Astrocyte (in vitro differentiated cells and primary cell): Measurements from ENCODE around the gene TSEN15. TPM values are rescaled to one million over a fixed set of nuclear protein-coding genes. Genes with fewer than 3 reads are reported as not detected.

ENCODE experiments used
- DNase-seq: peaks from one replicate; pipeline ENCODE4 v3.0.0-alpha.2; 2010; ENCODE audit warnings: low read depth
- FAIRE-seq: peaks from 2 replicates; lab custom pipeline; 2011; peaks lifted over from hg19 to GRCh38; lab: Jason Lieb, UNC
- H2AFZ ChIP-seq: 2 replicates; pipeline ENCODE4 v1.6.0; 2012; ENCODE audit warnings: low read depth, low read length, inconsistent platforms
- H3K27ac ChIP-seq: 2 replicates; pipeline ENCODE4 v1.5.1; 2011; ENCODE audit warnings: low read depth, low read length, inconsistent platforms
- H3K27me3 ChIP-seq: 2 replicates; pipeline ENCODE4 v1.6.0; 2011; ENCODE audit warnings: low read length, inconsistent platforms; ENCODE audit not compliant: insufficient read depth
- H3K36me3 ChIP-seq: 2 replicates; pipeline ENCODE4 v1.5.1; 2011; ENCODE audit warnings: low read length, inconsistent platforms; ENCODE audit not compliant: insufficient read depth
- H3K4me1 ChIP-seq: 2 replicates; pipeline ENCODE4 v1.5.1; 2011; ENCODE audit warnings: low read length, inconsistent platforms; ENCODE audit not compliant: insufficient read depth
- H3K4me2 ChIP-seq: 2 replicates; pipeline ENCODE4 v1.6.0; 2012; ENCODE audit warnings: low read length, inconsistent platforms
- H3K4me3 ChIP-seq: 2 replicates; pipeline ENCODE4 v1.5.1; 2011; ENCODE audit warnings: low read depth, mild to moderate bottlenecking, low read length, inconsistent platforms; ENCODE audit not compliant: insufficient read depth
- H3K79me2 ChIP-seq: 2 replicates; pipeline ENCODE4 v1.6.0; 2012; ENCODE audit warnings: mild to moderate bottlenecking, low read length, inconsistent platforms; ENCODE audit not compliant: insufficient read depth
- H3K9ac ChIP-seq: 2 replicates; pipeline ENCODE4 v1.6.0; 2012; ENCODE audit warnings: mild to moderate bottlenecking, low read length, inconsistent platforms
- H3K9me3 ChIP-seq: 2 replicates; pipeline ENCODE4 v1.5.1; 2012; ENCODE audit warnings: low read depth, mild to moderate bottlenecking, low read length, inconsistent platforms; ENCODE audit not compliant: insufficient read depth
- H4K20me1 ChIP-seq: 2 replicates; pipeline ENCODE4 v1.6.0; 2012; ENCODE audit warnings: low read length, inconsistent platforms; ENCODE audit not compliant: insufficient read depth
- H3K27ac Mint-ChIP-seq: one replicate; pipeline ENCODE4 v1.8.0; 2021; ENCODE audit warnings: mild to moderate bottlenecking, mixed read lengths; ENCODE audit not compliant: unreplicated experiment
- H3K27me3 Mint-ChIP-seq: one replicate; pipeline ENCODE4 v1.8.0; 2021; ENCODE audit warnings: low read depth, mixed read lengths; ENCODE audit not compliant: unreplicated experiment
- H3K36me3 Mint-ChIP-seq: one replicate; pipeline ENCODE4 v1.8.0; 2021; ENCODE audit warnings: low read depth, mixed read lengths; ENCODE audit not compliant: unreplicated experiment
- H3K4me1 Mint-ChIP-seq: one replicate; pipeline ENCODE4 v1.8.0; 2021; ENCODE audit warnings: low read depth, mixed read lengths; ENCODE audit not compliant: unreplicated experiment
- H3K4me3 Mint-ChIP-seq: one replicate; pipeline ENCODE4 v1.8.0; 2021; ENCODE audit warnings: mild to moderate bottlenecking, moderate library complexity, mixed read lengths; ENCODE audit not compliant: unreplicated experiment
- H3K9me3 Mint-ChIP-seq: one replicate; pipeline ENCODE4 v1.8.0; 2021; ENCODE audit warnings: mild to moderate bottlenecking, mixed read lengths; ENCODE audit not compliant: unreplicated experiment
- EZH2 ChIP-seq: IDR thresholded peaks from 2 replicates; pipeline ENCODE4 v1.6.1; 2012; ENCODE audit warnings: mild to moderate bottlenecking, low read length, inconsistent platforms; ENCODE audit not compliant: insufficient read depth
- total RNA-seq: library from RNA; stranded (reverse); gene quantifications from 2 replicates; pipeline ENCODE4 v1.2.1, GENCODE V29; 2021
- TF ChIP-seq, protein P1 (sequence below): IDR thresholded peaks from 2 replicates; pipeline ENCODE4 v1.5.1; 2011; ENCODE audit warnings: low read depth, mild to moderate bottlenecking, inconsistent platforms, low read length, moderate library complexity; ENCODE audit not compliant: insufficient read depth

The TSEN15 gene
- total RNA-seq, 1 donor from 2014 or later = 28.0 TPM

- Histone ChIP-seq H3K36me3 (no peaks in the 10 kb centered on the region), H2AFZ (no peak overlapping the region), H3K4me2 (peak overlapping the region; percentile 11), H3K27ac (peak overlapping the region; percentile 47), H4K20me1 (no peaks in the 10 kb centered on the region), H3K79me2 (peaks cover 19% of the 10 kb centered on the region), H3K27me3 (no peaks in the 10 kb centered on the region), H3K4me1 (peaks cover 20% of the 10 kb centered on the region), H3K9ac (no peak overlapping the region), H3K9me3 (no peaks in the 10 kb centered on the region), H3K4me3 (no peak overlapping the region)
- TF ChIP-seq, protein P1, sequence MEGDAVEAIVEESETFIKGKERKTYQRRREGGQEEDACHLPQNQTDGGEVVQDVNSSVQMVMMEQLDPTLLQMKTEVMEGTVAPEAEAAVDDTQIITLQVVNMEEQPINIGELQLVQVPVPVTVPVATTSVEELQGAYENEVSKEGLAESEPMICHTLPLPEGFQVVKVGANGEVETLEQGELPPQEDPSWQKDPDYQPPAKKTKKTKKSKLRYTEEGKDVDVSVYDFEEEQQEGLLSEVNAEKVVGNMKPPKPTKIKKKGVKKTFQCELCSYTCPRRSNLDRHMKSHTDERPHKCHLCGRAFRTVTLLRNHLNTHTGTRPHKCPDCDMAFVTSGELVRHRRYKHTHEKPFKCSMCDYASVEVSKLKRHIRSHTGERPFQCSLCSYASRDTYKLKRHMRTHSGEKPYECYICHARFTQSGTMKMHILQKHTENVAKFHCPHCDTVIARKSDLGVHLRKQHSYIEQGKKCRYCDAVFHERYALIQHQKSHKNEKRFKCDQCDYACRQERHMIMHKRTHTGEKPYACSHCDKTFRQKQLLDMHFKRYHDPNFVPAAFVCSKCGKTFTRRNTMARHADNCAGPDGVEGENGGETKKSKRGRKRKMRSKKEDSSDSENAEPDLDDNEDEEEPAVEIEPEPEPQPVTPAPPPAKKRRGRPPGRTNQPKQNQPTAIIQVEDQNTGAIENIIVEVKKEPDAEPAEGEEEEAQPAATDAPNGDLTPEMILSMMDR = no peak
- no peak for TF ChIP-seq EZH2
- H3K36me3 Mint-ChIP-seq = peaks cover 10% of the 10 kb centered on the region
- H3K9me3 Mint-ChIP-seq = no peaks in the 10 kb centered on the region
- no peak overlapping the region for H3K4me3 Mint-ChIP-seq
- H3K27ac Mint-ChIP-seq = peak overlapping the region; percentile 43
- peak; percentile 41 for DNase-seq
- H3K27me3 Mint-ChIP-seq = no peaks in the 10 kb centered on the region
- peaks cover 33% of the 10 kb centered on the region for H3K4me1 Mint-ChIP-seq
- FAIRE-seq = no peak
These were observed 8.8 kb downstream of the TSEN15 start for GRCh38 chr1:184060316-184060715.

GRCh38 chr1:184061396-184062003 lies 10.0 kb downstream of the TSEN15 start:
- Mint-ChIP-seq H3K27me3 (no peaks in the 10 kb centered on the region), H3K4me1 (peaks cover 33% of the 10 kb centered on the region), H3K36me3 (peaks cover 12% of the 10 kb centered on the region), H3K9me3 (no peaks in the 10 kb centered on the region), H3K4me3 (peak overlapping the region; percentile 23), H3K27ac (peak overlapping the region; percentile 92)
- peak overlapping the region; percentile 47 for H3K27ac ChIP-seq
- H3K9ac ChIP-seq = no peak overlapping the region
- H2AFZ ChIP-seq = no peak overlapping the region
- H3K79me2 ChIP-seq = peaks cover 19% of the 10 kb centered on the region
- DNase-seq (peak; percentile 84), FAIRE-seq (peak; percentile 67)
- H3K36me3 ChIP-seq = no peaks in the 10 kb centered on the region
- H3K4me3 ChIP-seq = no peak overlapping the region
- H3K4me2 ChIP-seq = no peak overlapping the region
- H4K20me1 ChIP-seq = no peaks in the 10 kb centered on the region
- H3K27me3 ChIP-seq = no peaks in the 10 kb centered on the region
- TF ChIP-seq, protein P1 = no peak
- TF ChIP-seq EZH2 = no peak
- H3K9me3 ChIP-seq = no peaks in the 10 kb centered on the region
- H3K4me1 ChIP-seq = peaks cover 18% of the 10 kb centered on the region

- Mint-ChIP-seq H3K4me1 (peaks cover 27% of the 10 kb centered on the region), H3K36me3 (peaks cover 12% of the 10 kb centered on the region), H3K9me3 (no peaks in the 10 kb centered on the region), H3K27me3 (no peaks in the 10 kb centered on the region), H3K4me3 (no peak overlapping the region), H3K27ac (peak overlapping the region; percentile 63)
- TF ChIP-seq, protein P1 = no peak
- no peak for TF ChIP-seq EZH2
- DNase-seq = no peak
- H3K27ac ChIP-seq = no peak overlapping the region
- H3K79me2 ChIP-seq = peaks cover 19% of the 10 kb centered on the region
- no peak for FAIRE-seq
- no peaks in the 10 kb centered on the region for H4K20me1 ChIP-seq
- H3K27me3 ChIP-seq = no peaks in the 10 kb centered on the region
- no peak overlapping the region for H3K9ac ChIP-seq
- H3K4me2 ChIP-seq = no peak overlapping the region
- peaks cover 11% of the 10 kb centered on the region for H3K4me1 ChIP-seq
- no peaks in the 10 kb centered on the region for H3K9me3 ChIP-seq
- no peak overlapping the region for H3K4me3 ChIP-seq
- H3K36me3 ChIP-seq = no peaks in the 10 kb centered on the region
- H2AFZ ChIP-seq = no peak overlapping the region
These were observed 11.2 kb downstream of the TSEN15 start for GRCh38 chr1:184062640-184063286.
